ENCODE measurements around the gene SMNDC1. TPM values are rescaled to one million over a fixed set of nuclear protein-coding genes. Genes with fewer than 3 reads are reported as not detected.

The SMNDC1 gene
- total and polyA plus RNA-seq, 2 of the 4 experiments (the other 2 are of a cell fraction), result 3.9 to 15.1 TPM

GRCh38 chr10:110241407-110241806 lies 63.3 kb downstream of the SMNDC1 start:
- H3K9ac ChIP-seq (ENCODE audit: low read depth, low read length), result no peak overlapping the region
- no peak overlapping the region for H2BK5ac ChIP-seq (ENCODE audit: low read depth, low read length, poor library complexity, severe bottlenecking)
- H3K9me1 ChIP-seq (ENCODE audit: insufficient read depth, low read length), result no peaks in the 10 kb centered on the region
- peaks cover 0 to 4% of the 10 kb centered on the region in 2 experiments; a peak in 1 of 4 replicates for H3K79me1 ChIP-seq (ENCODE audit: low read depth in 1 of 2, low read length in 2 of 2)
- no TSS peak for BruUV-seq (replicated peaks)
- in situ Hi-C loops (cut with MboI; ENCODE audit: low sequenced_read_pairs) (no loop called here), intact Hi-C loops (cut with micrococcal nuclease) (no loop called here), dilution Hi-C loops (cut with HindIII; ENCODE audit: low sequenced_read_pairs, unreplicated experiment) (no loop called here)
- no peak overlapping the region for H3K23ac ChIP-seq (ENCODE audit: low read depth, low read length)
- H3K4me3 ChIP-seq (ENCODE audit: insufficient read depth, low read depth, low read length), result no peak overlapping the region
- H3K27ac ChIP-seq (ENCODE audit: insufficient read depth, low read length), result no peak overlapping the region
- H2AK9ac ChIP-seq (replicated peaks; ENCODE audit: low read depth, low read length, poor library complexity), result no peak overlapping the region
- H4K5ac ChIP-seq (ENCODE audit: low read depth, low read length), result no peak overlapping the region
- no peak overlapping the region for H2BK120ac ChIP-seq (ENCODE audit: low read depth, low read length)
- no peak overlapping the region for H3K4ac ChIP-seq (ENCODE audit: low read depth, low read length)
- ChIA-PET POLR2A (ENCODE audit: unreplicated experiment) (no interaction called here), CTCF (interaction anchor here (0.7 kb wide), 1 partner anchor 58 kb away, joined by 3 read pairs; no protein-coding TSS in a partner anchor)
- no peak overlapping the region for H4K91ac ChIP-seq (ENCODE audit: insufficient read depth, low read depth, low read length)
- no peaks in the 10 kb centered on the region for H3K9me3 ChIP-seq (ENCODE audit: control insufficient read depth, insufficient read depth, low read length)
- H4K20me1 ChIP-seq (ENCODE audit: insufficient read depth, low read length), result no peaks in the 10 kb centered on the region; the same call in 1 of the 2 replicates
- H3K27me3 ChIP-seq (ENCODE audit: control insufficient read depth, insufficient read depth, low read length), result no peaks in the 10 kb centered on the region
- DNase-seq (no peak), ATAC-seq (ENCODE audit: low read depth) (no peak)
- peaks cover 7% of the 10 kb centered on the region for H3K36me3 ChIP-seq (ENCODE audit: control insufficient read depth, insufficient read depth, low read length)
- H3K4me2 ChIP-seq (ENCODE audit: low read depth, low read length), result no peak overlapping the region
- no peak overlapping the region for H2BK15ac ChIP-seq (ENCODE audit: low read depth, low read length)
- H2BK20ac ChIP-seq (ENCODE audit: low read depth, low read length), result no peak overlapping the region
- H3K18ac ChIP-seq (ENCODE audit: low read depth, low read length), result no peak overlapping the region
- no peak overlapping the region for H2AFZ ChIP-seq (replicated peaks; ENCODE audit: low read length, poor library complexity)
- no peak for TF ChIP-seq MAZ (IDR thresholded peaks at IDR 0.05; ENCODE audit: borderline replicate concordance, low read depth, low read length)
- TF ChIP-seq MXI1 (IDR thresholded peaks at IDR 0.05; ENCODE audit: borderline replicate concordance, low read depth, low read length), result no peak
- no peak for TF ChIP-seq BHLHE40 (IDR thresholded peaks at IDR 0.05; ENCODE audit: low read depth, low read length)
- TF ChIP-seq RAD21 (IDR thresholded peaks at IDR 0.05; ENCODE audit: low read length), result no peak
- no peak for TF ChIP-seq RCOR1 (IDR thresholded peaks at IDR 0.05; ENCODE audit: insufficient replicate concordance, low read length)
- TF ChIP-seq CHD1 (IDR thresholded peaks at IDR 0.05; ENCODE audit: low read depth, low read length), result no peak
- TF ChIP-seq RFX5 (IDR thresholded peaks at IDR 0.05; ENCODE audit: low read depth, low read length), result no peak
- no peak for TF ChIP-seq SMC3 (IDR thresholded peaks at IDR 0.05; ENCODE audit: low read depth, low read length)
- no peak for TF ChIP-seq FOS (IDR thresholded peaks at IDR 0.05; ENCODE audit: low read depth, low read length)
- TF ChIP-seq ELK1 (IDR thresholded peaks at IDR 0.05; ENCODE audit: borderline replicate concordance, low read depth, low read length), result no peak
- no peak for TF ChIP-seq MAFK (IDR thresholded peaks at IDR 0.05; ENCODE audit: low read depth, low read length)
- TF ChIP-seq CTCF (conservative IDR thresholded peaks at IDR 0.05; ENCODE audit: low read depth, low read length), result no peak
- no peak for TF ChIP-seq POLR2A (IDR thresholded peaks at IDR 0.05; ENCODE audit: low read depth, low read length)
- no peak for TF ChIP-seq CEBPB (IDR thresholded peaks at IDR 0.05; ENCODE audit: low read depth, low read length)
- TF ChIP-seq USF2 (IDR thresholded peaks at IDR 0.05; ENCODE audit: low read depth, low read length), result no peak
- no peak overlapping the region for H3K14ac ChIP-seq (replicated peaks; ENCODE audit: low read depth, low read length)
- H3K56ac ChIP-seq (ENCODE audit: extremely low read depth, insufficient read depth, low read length), result no peak overlapping the region
- H2AK5ac ChIP-seq (ENCODE audit: low read depth, low read length), result no peak overlapping the region
- no CpG with 5 or more reads among the region's 3 CpGs for WGBS, 2 experiments (ENCODE audit: extremely low coverage in 2 of 2, insufficient read length in 1 of 2)
- no peaks in the 10 kb centered on the region for H3K4me1 ChIP-seq (ENCODE audit: control insufficient read depth, insufficient read depth, low read length)
- H4K8ac ChIP-seq (ENCODE audit: low read depth in 2 of 2, low read length in 2 of 2), result no peak overlapping the region
